GM23338 (cell line): Measurements from ENCODE around the gene MTHFSD. TPM values are rescaled to one million over a fixed set of nuclear protein-coding genes. Genes with fewer than 3 reads are reported as not detected.

Experiments used
- ATAC-seq: fragments of 200-7000 bp; cut with Tn5 transposase; 3 replicates; pipeline ENCODE4 v1.9.1; 2020
- DNase-seq: peaks from one replicate; pipeline ENCODE4 v3.0.0-alpha.2; 2015; ENCODE audit warnings: low spot score
- H2AFZ ChIP-seq: fragments of 200-600 bp; sonication (generic); 2 replicates; pipeline ENCODE4 v1.8.0; 2016; ENCODE audit warnings: antibody characterized with exemption, mild to moderate bottlenecking, moderate library complexity
- H3F3A ChIP-seq: fragments of 200-600 bp; sonication (generic); replicated peaks from 2 replicates; pipeline ENCODE4 v1.8.0; 2017; ENCODE audit warnings: antibody characterized with exemption, mixed run types, low read depth
- H3K27ac ChIP-seq: fragments of 200-600 bp; sonication (generic); 2 replicates; pipeline ENCODE4 v1.6.1; 2016; ENCODE audit warnings: low read depth
- H3K27me3 ChIP-seq: fragments of 200-600 bp; sonication (generic); 2 replicates; pipeline ENCODE4 v1.8.0; 2016; ENCODE audit warnings: mild to moderate bottlenecking, mixed run types, moderate library complexity; ENCODE audit not compliant: insufficient read depth
- H3K36me3 ChIP-seq: fragments of 200-600 bp; sonication (generic); 2 replicates; pipeline ENCODE4 v1.8.0; 2016; ENCODE audit warnings: mild to moderate bottlenecking; ENCODE audit not compliant: insufficient read depth
- H3K4me1 ChIP-seq: fragments of 200-600 bp; sonication (generic); 2 replicates; pipeline ENCODE4 v1.8.0; 2016; ENCODE audit warnings: mild to moderate bottlenecking, moderate library complexity; ENCODE audit not compliant: insufficient read depth
- H3K4me2 ChIP-seq: fragments of 200-600 bp; sonication (generic); 2 replicates; pipeline ENCODE4 v1.7.1; 2017; ENCODE audit warnings: mixed run types
- H3K4me3 ChIP-seq: fragments of 200-600 bp; sonication (generic); 2 replicates; pipeline ENCODE4 v1.6.1; 2016; ENCODE audit warnings: mixed run types
- H3K79me2 ChIP-seq: fragments of 200-600 bp; sonication (generic); replicated peaks from 2 replicates; pipeline ENCODE4 v1.8.0; 2017; ENCODE audit warnings: mild to moderate bottlenecking; ENCODE audit not compliant: insufficient read depth
- H3K9me2 ChIP-seq: fragments of 200-600 bp; sonication (generic); 2 replicates; pipeline ENCODE4 v1.8.0; 2017; ENCODE audit not compliant: insufficient read depth
- H4K20me1 ChIP-seq: fragments of 200-600 bp; sonication (generic); replicated peaks from 2 replicates; pipeline ENCODE4 v1.8.0; 2017; ENCODE audit warnings: mild to moderate bottlenecking; ENCODE audit not compliant: insufficient read depth
- H3K27ac Mint-ChIP-seq: 2 replicates; pipeline ENCODE4 v1.8.0; 2020; ENCODE audit warnings: inconsistent platforms, mild to moderate bottlenecking, moderate library complexity, mixed read lengths
- H3K27me3 Mint-ChIP-seq: 3 replicates; pipeline ENCODE4 v1.8.0; 2022; ENCODE audit warnings: low read depth, mild to moderate bottlenecking, moderate library complexity, mixed read lengths, inconsistent platforms; ENCODE audit not compliant: insufficient read depth, poor library complexity
- H3K36me3 Mint-ChIP-seq: 3 replicates; pipeline ENCODE4 v1.8.0; 2021; ENCODE audit warnings: low read depth, mild to moderate bottlenecking, inconsistent platforms, moderate library complexity, mixed read lengths
- H3K4me1 Mint-ChIP-seq: 3 replicates; pipeline ENCODE4 v1.8.0; 2020; ENCODE audit warnings: mild to moderate bottlenecking, inconsistent platforms, mixed read lengths
- H3K4me3 Mint-ChIP-seq: 3 replicates; pipeline ENCODE4 v1.8.0; 2021; ENCODE audit warnings: moderate library complexity, mild to moderate bottlenecking, inconsistent platforms, mixed read lengths
- H3K9me3 Mint-ChIP-seq: 3 replicates; pipeline ENCODE4 v1.8.0; 2020; ENCODE audit warnings: moderate library complexity, mild to moderate bottlenecking, inconsistent platforms, mixed read lengths
- EZH2 ChIP-seq: fragments of 200-600 bp; sonication (generic); IDR thresholded peaks from one replicate; pipeline ENCODE4 v1.8.0; 2017; ENCODE audit warnings: antibody characterized with exemption, mild to moderate bottlenecking, low read depth; ENCODE audit not compliant: unreplicated experiment
- EZH2phosphoT487 ChIP-seq: fragments of 200-600 bp; sonication (generic); IDR thresholded peaks from one replicate; pipeline ENCODE4 v1.8.1; 2018; ENCODE audit warnings: antibody characterized with exemption; ENCODE audit not compliant: unreplicated experiment
- JUNB ChIP-seq: IDR thresholded peaks from one replicate; pipeline ENCODE4 v1.6.1; 2016; ENCODE audit warnings: antibody characterized with exemption; ENCODE audit not compliant: unreplicated experiment
- NANOG ChIP-seq: IDR thresholded peaks from 2 replicates; pipeline ENCODE4 v1.6.1; 2016; ENCODE audit warnings: antibody characterized with exemption, borderline replicate concordance
- REST ChIP-seq: IDR thresholded peaks from one replicate; pipeline ENCODE4 v1.6.1; 2018; ENCODE audit warnings: antibody characterized with exemption; ENCODE audit not compliant: unreplicated experiment
- STAT1 ChIP-seq: IDR thresholded peaks from one replicate; pipeline ENCODE4 v1.6.1; 2016; ENCODE audit warnings: antibody characterized with exemption; ENCODE audit not compliant: unreplicated experiment
- ZNF114 ChIP-seq: fragments of 250-450 bp; sonication (Bioruptor Pico); IDR thresholded peaks from 2 replicates; pipeline ENCODE4 v1.5.0; 2020; ENCODE audit warnings: mild to moderate bottlenecking, moderate library complexity
- ZNF331 ChIP-seq: fragments of 250-450 bp; sonication (Bioruptor Pico); IDR thresholded peaks from 2 replicates; pipeline ENCODE4 v1.5.0; 2020; ENCODE audit warnings: low read depth, mild to moderate bottlenecking, moderate library complexity
- polyA plus RNA-seq: library from polyadenylated mRNA; unstranded; fragments of >200 nt; fragmentation: Nextera tagmentation; extraction: Ambion mirVana; gene quantifications from 2 replicates; pipeline ENCODE4 v1.2.1, GENCODE V29; 2016
- total RNA-seq: library from RNA; depleted of rRNA; stranded (reverse); fragments of >200 nt; shearing (Covaris generic); gene quantifications from 2 replicates; pipeline ENCODE4 v1.2.3, GENCODE V29; 2014
- TF ChIP-seq, protein P1 (sequence below): fragments of 250-450 bp; sonication (Bioruptor Pico); IDR thresholded peaks from 2 replicates; pipeline ENCODE4 v1.5.0; 2020; ENCODE audit warnings: mild to moderate bottlenecking, moderate library complexity

MTHFSD gene
- total and polyA plus RNA-seq, 2 experiments from 2014 or later: 7.2 to 8.1 TPM

DNA sequence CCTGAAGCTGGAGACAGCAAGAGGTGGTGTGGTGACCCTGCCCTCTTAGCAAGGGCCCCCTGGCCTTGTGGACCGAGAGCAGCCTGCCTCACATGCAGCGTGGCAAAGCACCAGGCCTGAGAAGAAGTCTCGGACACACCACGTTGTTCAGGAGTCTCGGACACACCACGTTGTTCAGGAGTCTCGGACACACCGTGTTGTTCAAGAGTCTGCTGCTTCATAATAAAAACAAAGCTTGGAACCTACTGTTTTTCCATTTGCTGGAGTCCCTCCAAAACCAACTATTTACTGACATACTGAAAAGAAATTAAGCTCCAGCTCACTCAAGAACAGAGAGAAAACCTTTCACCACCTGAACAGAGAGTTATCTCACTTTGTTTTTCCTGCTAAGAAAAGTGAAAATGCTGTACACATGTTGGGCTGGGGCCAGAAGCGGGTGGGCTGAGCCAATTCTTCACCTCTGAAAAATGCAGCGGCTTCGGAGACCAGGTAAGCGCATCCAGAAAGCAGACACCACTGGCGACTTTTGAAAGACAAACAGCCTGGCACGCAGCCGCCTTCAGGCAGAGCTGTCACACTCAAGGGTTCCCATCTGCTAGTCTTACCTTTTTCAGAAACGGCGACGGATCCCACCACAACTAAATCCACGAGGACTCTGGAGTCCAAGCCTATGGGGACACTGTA lies 8.9 kb downstream of the MTHFSD start (continued):
- TF ChIP-seq, protein P1, sequence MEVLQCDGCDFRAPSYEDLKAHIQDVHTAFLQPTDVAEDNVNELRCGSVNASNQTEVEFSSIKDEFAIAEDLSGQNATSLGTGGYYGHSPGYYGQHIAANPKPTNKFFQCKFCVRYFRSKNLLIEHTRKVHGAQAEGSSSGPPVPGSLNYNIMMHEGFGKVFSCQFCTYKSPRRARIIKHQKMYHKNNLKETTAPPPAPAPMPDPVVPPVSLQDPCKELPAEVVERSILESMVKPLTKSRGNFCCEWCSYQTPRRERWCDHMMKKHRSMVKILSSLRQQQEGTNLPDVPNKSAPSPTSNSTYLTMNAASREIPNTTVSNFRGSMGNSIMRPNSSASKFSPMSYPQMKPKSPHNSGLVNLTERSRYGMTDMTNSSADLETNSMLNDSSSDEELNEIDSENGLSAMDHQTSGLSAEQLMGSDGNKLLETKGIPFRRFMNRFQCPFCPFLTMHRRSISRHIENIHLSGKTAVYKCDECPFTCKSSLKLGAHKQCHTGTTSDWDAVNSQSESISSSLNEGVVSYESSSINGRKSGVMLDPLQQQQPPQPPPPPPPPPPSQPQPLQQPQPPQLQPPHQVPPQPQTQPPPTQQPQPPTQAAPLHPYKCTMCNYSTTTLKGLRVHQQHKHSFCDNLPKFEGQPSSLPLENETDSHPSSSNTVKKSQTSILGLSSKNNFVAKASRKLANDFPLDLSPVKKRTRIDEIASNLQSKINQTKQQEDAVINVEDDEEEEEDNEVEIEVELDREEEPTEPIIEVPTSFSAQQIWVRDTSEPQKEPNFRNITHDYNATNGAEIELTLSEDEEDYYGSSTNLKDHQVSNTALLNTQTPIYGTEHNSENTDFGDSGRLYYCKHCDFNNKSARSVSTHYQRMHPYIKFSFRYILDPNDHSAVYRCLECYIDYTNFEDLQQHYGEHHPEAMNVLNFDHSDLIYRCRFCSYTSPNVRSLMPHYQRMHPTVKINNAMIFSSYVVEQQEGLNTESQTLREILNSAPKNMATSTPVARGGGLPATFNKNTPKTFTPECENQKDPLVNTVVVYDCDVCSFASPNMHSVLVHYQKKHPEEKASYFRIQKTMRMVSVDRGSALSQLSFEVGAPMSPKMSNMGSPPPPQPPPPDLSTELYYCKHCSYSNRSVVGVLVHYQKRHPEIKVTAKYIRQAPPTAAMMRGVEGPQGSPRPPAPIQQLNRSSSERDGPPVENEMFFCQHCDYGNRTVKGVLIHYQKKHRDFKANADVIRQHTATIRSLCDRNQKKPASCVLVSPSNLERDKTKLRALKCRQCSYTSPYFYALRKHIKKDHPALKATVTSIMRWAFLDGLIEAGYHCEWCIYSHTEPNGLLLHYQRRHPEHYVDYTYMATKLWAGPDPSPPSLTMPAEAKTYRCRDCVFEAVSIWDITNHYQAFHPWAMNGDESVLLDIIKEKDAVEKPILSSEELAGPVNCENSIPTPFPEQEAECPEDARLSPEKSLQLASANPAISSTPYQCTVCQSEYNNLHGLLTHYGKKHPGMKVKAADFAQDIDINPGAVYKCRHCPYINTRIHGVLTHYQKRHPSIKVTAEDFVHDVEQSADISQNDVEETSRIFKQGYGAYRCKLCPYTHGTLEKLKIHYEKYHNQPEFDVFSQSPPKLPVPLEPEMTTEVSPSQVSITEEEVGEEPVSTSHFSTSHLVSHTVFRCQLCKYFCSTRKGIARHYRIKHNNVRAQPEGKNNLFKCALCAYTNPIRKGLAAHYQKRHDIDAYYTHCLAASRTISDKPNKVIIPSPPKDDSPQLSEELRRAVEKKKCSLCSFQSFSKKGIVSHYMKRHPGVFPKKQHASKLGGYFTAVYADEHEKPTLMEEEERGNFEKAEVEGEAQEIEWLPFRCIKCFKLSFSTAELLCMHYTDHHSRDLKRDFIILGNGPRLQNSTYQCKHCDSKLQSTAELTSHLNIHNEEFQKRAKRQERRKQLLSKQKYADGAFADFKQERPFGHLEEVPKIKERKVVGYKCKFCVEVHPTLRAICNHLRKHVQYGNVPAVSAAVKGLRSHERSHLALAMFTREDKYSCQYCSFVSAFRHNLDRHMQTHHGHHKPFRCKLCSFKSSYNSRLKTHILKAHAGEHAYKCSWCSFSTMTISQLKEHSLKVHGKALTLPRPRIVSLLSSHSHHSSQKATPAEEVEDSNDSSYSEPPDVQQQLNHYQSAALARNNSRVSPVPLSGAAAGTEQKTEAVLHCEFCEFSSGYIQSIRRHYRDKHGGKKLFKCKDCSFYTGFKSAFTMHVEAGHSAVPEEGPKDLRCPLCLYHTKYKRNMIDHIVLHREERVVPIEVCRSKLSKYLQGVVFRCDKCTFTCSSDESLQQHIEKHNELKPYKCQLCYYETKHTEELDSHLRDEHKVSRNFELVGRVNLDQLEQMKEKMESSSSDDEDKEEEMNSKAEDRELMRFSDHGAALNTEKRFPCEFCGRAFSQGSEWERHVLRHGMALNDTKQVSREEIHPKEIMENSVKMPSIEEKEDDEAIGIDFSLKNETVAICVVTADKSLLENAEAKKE: no peak
- no peak for TF ChIP-seq ZNF331
- no peak for TF ChIP-seq ZNF114 (CRISPR knock-in tag)

DNA sequence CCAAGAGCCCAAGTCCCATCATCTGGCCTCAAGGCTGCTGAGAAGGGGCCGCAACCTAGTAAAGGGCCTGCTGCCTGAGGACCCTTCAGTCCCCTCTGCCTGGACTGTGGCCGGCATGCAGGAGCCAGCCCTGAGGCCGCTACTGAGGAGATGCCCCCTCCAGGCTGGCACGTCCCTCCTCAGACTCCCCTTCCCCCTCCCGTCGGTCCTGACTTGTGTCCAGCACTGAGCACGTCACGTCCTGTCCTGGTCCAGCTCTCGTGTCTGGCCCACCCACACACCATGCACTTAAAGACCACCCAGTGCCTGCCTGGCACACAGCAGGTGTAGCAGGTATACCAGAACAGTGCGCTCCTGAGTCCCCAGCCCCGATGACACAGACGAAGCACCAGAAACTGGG lies 9.6 kb downstream of the MTHFSD start:
- no peaks in the 10 kb centered on the region for H3K9me2 ChIP-seq
- no peak for ATAC-seq
- no peak for TF ChIP-seq JUNB
- TF ChIP-seq NANOG: no peak
- no peak for TF ChIP-seq EZH2phosphoT487
- no peak for TF ChIP-seq EZH2
- no peak for TF ChIP-seq REST
- TF ChIP-seq ZNF331: no peak
- TF ChIP-seq STAT1: no peak

More for the DNA sequence above, 9.6 kb downstream of the MTHFSD start:
- no peak overlapping the region for H3K27ac ChIP-seq
- Mint-ChIP-seq H3K27me3 (peaks cover under 1% of the 10 kb centered on the region), H3K27ac (no peak overlapping the region), H3K36me3 (peaks cover 7% of the 10 kb centered on the region; the same call in 2 of the 3 replicates), H3K4me3 (no peak overlapping the region), H3K9me3 (no peaks in the 10 kb centered on the region), H3K4me1 (no peaks in the 10 kb centered on the region)
- no peaks in the 10 kb centered on the region; the same call in 1 of the 2 replicates for H3K36me3 ChIP-seq
- H3K27me3 ChIP-seq: no peaks in the 10 kb centered on the region
- no peak overlapping the region for H3K4me3 ChIP-seq
- no peak overlapping the region for H2AFZ ChIP-seq
- no peak overlapping the region for H3K4me2 ChIP-seq
- DNase-seq: no peak
- H3K79me2 ChIP-seq: no peaks in the 10 kb centered on the region
- H4K20me1 ChIP-seq: no peaks in the 10 kb centered on the region
- no peaks in the 10 kb centered on the region for H3F3A ChIP-seq
- H3K4me1 ChIP-seq: no peaks in the 10 kb centered on the region
